Measurements from ENCODE around the gene PRR18.

DNA sequence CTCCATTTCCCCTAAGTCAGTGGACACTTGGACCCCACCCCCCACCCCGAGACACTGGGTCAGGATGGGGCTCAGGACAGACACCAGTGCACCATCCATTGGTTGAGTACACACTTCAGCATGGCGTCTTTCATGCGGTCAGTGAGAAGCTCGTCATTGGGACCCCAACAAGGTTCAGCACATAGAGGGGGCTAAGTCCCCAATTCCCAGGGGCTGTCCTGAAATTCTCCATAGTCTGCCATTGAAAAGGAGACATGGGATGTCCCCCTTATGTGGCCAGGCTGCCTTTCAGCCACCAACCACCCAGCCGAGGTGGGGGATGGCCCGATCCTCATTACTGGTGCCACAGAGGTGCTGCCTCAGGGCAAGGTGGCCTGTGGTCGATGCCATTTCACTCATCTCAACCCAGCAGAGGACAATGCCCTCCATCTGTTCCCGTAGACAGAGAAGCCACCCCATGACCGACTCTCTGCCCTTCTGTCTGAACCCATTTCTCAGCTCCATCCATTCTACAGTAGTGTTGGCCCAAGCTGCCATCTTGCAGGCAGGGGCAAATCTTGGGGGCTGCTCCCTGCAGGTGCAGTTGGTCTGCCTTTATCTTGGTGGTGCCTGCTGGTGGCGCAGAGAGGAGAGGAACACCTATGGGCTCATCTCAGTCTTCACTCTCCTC, 37.4 kb downstream of the PRR18 start:
- TF ChIP-seq, protein P1, sequence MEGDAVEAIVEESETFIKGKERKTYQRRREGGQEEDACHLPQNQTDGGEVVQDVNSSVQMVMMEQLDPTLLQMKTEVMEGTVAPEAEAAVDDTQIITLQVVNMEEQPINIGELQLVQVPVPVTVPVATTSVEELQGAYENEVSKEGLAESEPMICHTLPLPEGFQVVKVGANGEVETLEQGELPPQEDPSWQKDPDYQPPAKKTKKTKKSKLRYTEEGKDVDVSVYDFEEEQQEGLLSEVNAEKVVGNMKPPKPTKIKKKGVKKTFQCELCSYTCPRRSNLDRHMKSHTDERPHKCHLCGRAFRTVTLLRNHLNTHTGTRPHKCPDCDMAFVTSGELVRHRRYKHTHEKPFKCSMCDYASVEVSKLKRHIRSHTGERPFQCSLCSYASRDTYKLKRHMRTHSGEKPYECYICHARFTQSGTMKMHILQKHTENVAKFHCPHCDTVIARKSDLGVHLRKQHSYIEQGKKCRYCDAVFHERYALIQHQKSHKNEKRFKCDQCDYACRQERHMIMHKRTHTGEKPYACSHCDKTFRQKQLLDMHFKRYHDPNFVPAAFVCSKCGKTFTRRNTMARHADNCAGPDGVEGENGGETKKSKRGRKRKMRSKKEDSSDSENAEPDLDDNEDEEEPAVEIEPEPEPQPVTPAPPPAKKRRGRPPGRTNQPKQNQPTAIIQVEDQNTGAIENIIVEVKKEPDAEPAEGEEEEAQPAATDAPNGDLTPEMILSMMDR (IDR thresholded peaks at IDR 0.05), result no peak
- no peak for TF ChIP-seq POLR2A (IDR thresholded peaks at IDR 0.05)

All from thyroid gland (tissue), 4 donors.